Neural cell (in vitro differentiated cells): ENCODE measurements around the gene FGD3. TPM values are rescaled to one million over a fixed set of nuclear protein-coding genes. Genes with fewer than 3 reads are reported as not detected.

Experiments used
- H2AFZ ChIP-seq: fragments of 200-600, 300-800 bp; sonication (generic), shearing (Covaris generic); 2 replicates; pipeline ENCODE4 v1.6.0; 2014; ENCODE audit warnings: low read depth, mild to moderate bottlenecking, antibody characterized with exemption, low read length, moderate library complexity
- H3F3A ChIP-seq: fragments of 200-600 bp; shearing (Covaris generic); 2 replicates; pipeline ENCODE4 v1.6.1; 2016; ENCODE audit warnings: mild to moderate bottlenecking, moderate library complexity, mixed read lengths, antibody characterized with exemption, low read length; ENCODE audit not compliant: insufficient read depth, poor library complexity, severe bottlenecking
- H3K27ac ChIP-seq: fragments of 200-600, 300-800 bp; sonication (generic), shearing (Covaris generic); 2 replicates; pipeline ENCODE4 v1.5.1; 2014; ENCODE audit warnings: mild to moderate bottlenecking, low read length, moderate library complexity
- H3K27me3 ChIP-seq: fragments of 300-800, 200-600 bp; sonication (generic), shearing (Covaris generic); 2 replicates; pipeline ENCODE4 v1.6.0; 2014; ENCODE audit warnings: mild to moderate bottlenecking, low read depth, low read length, moderate library complexity; ENCODE audit not compliant: insufficient read depth
- H3K36me3 ChIP-seq: fragments of 300-800, 200-600 bp; sonication (generic), shearing (Covaris generic); 2 replicates; pipeline ENCODE4 v1.5.1; 2014; ENCODE audit warnings: mild to moderate bottlenecking, antibody characterized with exemption, low read length, moderate library complexity; ENCODE audit not compliant: insufficient read depth
- H3K4me2 ChIP-seq: fragments of 300-800, 200-600 bp; sonication (generic), shearing (Covaris generic); 2 replicates; pipeline ENCODE4 v1.6.0; 2014; ENCODE audit warnings: mild to moderate bottlenecking, low read length
- H3K4me3 ChIP-seq: fragments of 300-800, 200-600 bp; sonication (generic), shearing (Covaris generic); 2 replicates; pipeline ENCODE4 v1.5.1; 2014; ENCODE audit warnings: mild to moderate bottlenecking, low read length, moderate library complexity
- H3K79me2 ChIP-seq: fragments of 200-600 bp; shearing (Covaris generic); replicated peaks from 2 replicates; pipeline ENCODE4 v1.6.0; 2014; ENCODE audit warnings: mild to moderate bottlenecking, low read length, moderate library complexity; ENCODE audit not compliant: insufficient read depth
- H3K9ac ChIP-seq: fragments of 300-800, 200-600 bp; sonication (generic), shearing (Covaris generic); 2 replicates; pipeline ENCODE4 v1.6.1; 2016; ENCODE audit warnings: mild to moderate bottlenecking, low read length, mixed read lengths
- H3K9me2 ChIP-seq: fragments of 200-600 bp; shearing (Covaris generic); 2 replicates; pipeline ENCODE4 v1.6.1; 2016; ENCODE audit warnings: mild to moderate bottlenecking, low read length, mixed read lengths; ENCODE audit not compliant: insufficient read depth
- H3K9me3 ChIP-seq: fragments of 200-600, 300-800 bp; sonication (generic), shearing (Covaris generic); 2 replicates; pipeline ENCODE4 v1.6.1; 2016; ENCODE audit warnings: mild to moderate bottlenecking, mixed run types, low read length, moderate library complexity, mixed read lengths
- H4K20me1 ChIP-seq: fragments of 200-600 bp; shearing (Covaris generic); 2 replicates; pipeline ENCODE4 v1.6.1; 2016; ENCODE audit warnings: mild to moderate bottlenecking, mixed run types; ENCODE audit not compliant: insufficient read depth
- EP300 ChIP-seq: fragments of 450-650 bp; conservative IDR thresholded peaks from 2 replicates; pipeline ENCODE4 v1.6.1; 2014; ENCODE audit warnings: antibody characterized with exemption, mild to moderate bottlenecking, moderate library complexity; ENCODE audit not compliant: poor library complexity, severe bottlenecking
- EZH2 ChIP-seq: fragments of 200-600, 300-800 bp; shearing (Covaris generic), sonication (generic); IDR thresholded peaks from 2 replicates; pipeline ENCODE4 v1.6.1; 2014; ENCODE audit warnings: antibody characterized with exemption, low read length, borderline replicate concordance, mild to moderate bottlenecking; ENCODE audit not compliant: insufficient read depth, poor library complexity, severe bottlenecking
- MXI1 ChIP-seq: fragments of 450-650 bp; conservative IDR thresholded peaks from 2 replicates; pipeline ENCODE4 v1.6.1; 2014; ENCODE audit warnings: antibody characterized with exemption, mild to moderate bottlenecking; ENCODE audit not compliant: poor library complexity, severe bottlenecking
- POLR2AphosphoS5 ChIP-seq: IDR thresholded peaks from 2 replicates; pipeline ENCODE4 v1.6.1; 2012
- RAD21 ChIP-seq: fragments of 450-650 bp; conservative IDR thresholded peaks from 2 replicates; pipeline ENCODE4 v1.6.1; 2014; ENCODE audit warnings: antibody characterized with exemption, mild to moderate bottlenecking, moderate library complexity
- SMC3 ChIP-seq: fragments of 450-650 bp; conservative IDR thresholded peaks from 2 replicates; pipeline ENCODE4 v1.6.1; 2014; ENCODE audit warnings: antibody characterized with exemption, mild to moderate bottlenecking, moderate library complexity; ENCODE audit not compliant: poor library complexity
- TAF1 ChIP-seq: IDR thresholded peaks from 2 replicates; pipeline ENCODE4 v1.6.1; 2012; ENCODE audit warnings: low read depth
- polyA plus RNA-seq: library from polyadenylated mRNA; depleted of rRNA; stranded (reverse); fragments of >200 nt; gene quantifications from 2 replicates; pipeline ENCODE4 v1.2.3, GENCODE V29; 2014
- TF ChIP-seq, protein P1 (sequence below): fragments of 450-650 bp; IDR thresholded peaks from 2 replicates; pipeline ENCODE4 v1.5.1; 2014; ENCODE audit warnings: antibody characterized with exemption, mild to moderate bottlenecking, moderate library complexity; ENCODE audit not compliant: poor library complexity, severe bottlenecking
- TF ChIP-seq, protein P2 (sequence below): IDR thresholded peaks from 2 replicates; pipeline ENCODE4 v1.6.1; 2012; ENCODE audit warnings: borderline replicate concordance

FGD3 gene
- polyA plus RNA-seq, 1 donor from 2014 or later: 8.3 TPM

DNA sequence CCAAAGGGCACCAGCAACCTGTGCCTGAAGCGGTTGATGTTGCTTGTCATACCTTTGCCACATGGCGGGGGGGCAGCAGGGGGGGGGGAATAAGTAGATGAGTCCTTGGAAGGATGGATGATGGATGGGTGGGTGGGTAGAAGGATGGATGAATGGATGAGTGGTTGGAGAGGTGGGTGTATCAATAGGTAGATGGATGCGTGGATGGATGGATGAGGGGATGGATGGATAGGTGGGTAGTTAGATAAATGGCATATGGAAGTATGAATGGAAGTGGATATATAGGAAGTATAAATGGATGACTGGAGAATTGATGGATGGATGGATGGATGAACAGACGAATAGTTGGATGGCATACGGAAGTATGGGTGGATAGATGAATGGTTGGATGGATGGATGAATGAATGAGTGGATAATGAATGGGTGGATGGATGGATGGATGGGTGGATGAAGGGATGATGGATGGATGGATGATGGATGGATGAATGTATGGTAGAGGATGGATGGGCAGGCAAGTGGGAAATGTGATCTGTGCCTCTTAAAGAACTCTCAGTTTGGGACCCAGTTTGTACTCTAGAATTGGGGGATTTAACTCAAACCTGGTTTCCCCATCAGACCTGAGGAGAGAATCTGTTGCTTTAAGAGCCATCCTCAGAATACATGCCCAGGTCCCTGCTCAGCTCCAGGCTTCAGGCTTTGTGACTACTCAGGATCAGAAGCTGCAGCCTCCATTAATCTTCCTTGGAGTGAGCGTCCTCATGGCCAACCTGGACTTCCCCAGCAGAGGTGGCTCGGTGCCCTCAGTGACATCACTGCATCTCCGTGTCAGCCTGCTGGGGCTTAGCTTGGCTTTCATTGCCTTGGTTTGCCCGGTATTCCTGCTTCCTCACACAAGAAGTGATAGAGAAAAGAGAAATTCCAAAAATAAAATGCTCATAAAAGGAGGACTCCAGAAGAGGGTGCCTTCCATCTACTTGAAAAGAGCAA, 83.6 kb downstream of the FGD3 start:
- Histone ChIP-seq H3K9me3 (no peaks in the 10 kb centered on the region), H3K4me3 (no peak overlapping the region), H3K27ac (no peak overlapping the region), H3F3A (no peaks in the 10 kb centered on the region), H2AFZ (no peak overlapping the region), H3K27me3 (no peaks in the 10 kb centered on the region), H4K20me1 (no peaks in the 10 kb centered on the region), H3K9ac (no peak overlapping the region), H3K79me2 (no peaks in the 10 kb centered on the region), H3K9me2 (no peaks in the 10 kb centered on the region), H3K36me3 (no peaks in the 10 kb centered on the region), H3K4me2 (no peak overlapping the region)
- TF ChIP-seq POLR2AphosphoS5: no peak
- TF ChIP-seq, protein P1, sequence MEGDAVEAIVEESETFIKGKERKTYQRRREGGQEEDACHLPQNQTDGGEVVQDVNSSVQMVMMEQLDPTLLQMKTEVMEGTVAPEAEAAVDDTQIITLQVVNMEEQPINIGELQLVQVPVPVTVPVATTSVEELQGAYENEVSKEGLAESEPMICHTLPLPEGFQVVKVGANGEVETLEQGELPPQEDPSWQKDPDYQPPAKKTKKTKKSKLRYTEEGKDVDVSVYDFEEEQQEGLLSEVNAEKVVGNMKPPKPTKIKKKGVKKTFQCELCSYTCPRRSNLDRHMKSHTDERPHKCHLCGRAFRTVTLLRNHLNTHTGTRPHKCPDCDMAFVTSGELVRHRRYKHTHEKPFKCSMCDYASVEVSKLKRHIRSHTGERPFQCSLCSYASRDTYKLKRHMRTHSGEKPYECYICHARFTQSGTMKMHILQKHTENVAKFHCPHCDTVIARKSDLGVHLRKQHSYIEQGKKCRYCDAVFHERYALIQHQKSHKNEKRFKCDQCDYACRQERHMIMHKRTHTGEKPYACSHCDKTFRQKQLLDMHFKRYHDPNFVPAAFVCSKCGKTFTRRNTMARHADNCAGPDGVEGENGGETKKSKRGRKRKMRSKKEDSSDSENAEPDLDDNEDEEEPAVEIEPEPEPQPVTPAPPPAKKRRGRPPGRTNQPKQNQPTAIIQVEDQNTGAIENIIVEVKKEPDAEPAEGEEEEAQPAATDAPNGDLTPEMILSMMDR: no peak
- no peak for TF ChIP-seq EP300
- no peak for TF ChIP-seq EZH2
- TF ChIP-seq RAD21: no peak
- TF ChIP-seq MXI1: no peak
- TF ChIP-seq, protein P2, sequence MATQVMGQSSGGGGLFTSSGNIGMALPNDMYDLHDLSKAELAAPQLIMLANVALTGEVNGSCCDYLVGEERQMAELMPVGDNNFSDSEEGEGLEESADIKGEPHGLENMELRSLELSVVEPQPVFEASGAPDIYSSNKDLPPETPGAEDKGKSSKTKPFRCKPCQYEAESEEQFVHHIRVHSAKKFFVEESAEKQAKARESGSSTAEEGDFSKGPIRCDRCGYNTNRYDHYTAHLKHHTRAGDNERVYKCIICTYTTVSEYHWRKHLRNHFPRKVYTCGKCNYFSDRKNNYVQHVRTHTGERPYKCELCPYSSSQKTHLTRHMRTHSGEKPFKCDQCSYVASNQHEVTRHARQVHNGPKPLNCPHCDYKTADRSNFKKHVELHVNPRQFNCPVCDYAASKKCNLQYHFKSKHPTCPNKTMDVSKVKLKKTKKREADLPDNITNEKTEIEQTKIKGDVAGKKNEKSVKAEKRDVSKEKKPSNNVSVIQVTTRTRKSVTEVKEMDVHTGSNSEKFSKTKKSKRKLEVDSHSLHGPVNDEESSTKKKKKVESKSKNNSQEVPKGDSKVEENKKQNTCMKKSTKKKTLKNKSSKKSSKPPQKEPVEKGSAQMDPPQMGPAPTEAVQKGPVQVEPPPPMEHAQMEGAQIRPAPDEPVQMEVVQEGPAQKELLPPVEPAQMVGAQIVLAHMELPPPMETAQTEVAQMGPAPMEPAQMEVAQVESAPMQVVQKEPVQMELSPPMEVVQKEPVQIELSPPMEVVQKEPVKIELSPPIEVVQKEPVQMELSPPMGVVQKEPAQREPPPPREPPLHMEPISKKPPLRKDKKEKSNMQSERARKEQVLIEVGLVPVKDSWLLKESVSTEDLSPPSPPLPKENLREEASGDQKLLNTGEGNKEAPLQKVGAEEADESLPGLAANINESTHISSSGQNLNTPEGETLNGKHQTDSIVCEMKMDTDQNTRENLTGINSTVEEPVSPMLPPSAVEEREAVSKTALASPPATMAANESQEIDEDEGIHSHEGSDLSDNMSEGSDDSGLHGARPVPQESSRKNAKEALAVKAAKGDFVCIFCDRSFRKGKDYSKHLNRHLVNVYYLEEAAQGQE: no peak
- no peak for TF ChIP-seq TAF1
- TF ChIP-seq SMC3: no peak

DNA sequence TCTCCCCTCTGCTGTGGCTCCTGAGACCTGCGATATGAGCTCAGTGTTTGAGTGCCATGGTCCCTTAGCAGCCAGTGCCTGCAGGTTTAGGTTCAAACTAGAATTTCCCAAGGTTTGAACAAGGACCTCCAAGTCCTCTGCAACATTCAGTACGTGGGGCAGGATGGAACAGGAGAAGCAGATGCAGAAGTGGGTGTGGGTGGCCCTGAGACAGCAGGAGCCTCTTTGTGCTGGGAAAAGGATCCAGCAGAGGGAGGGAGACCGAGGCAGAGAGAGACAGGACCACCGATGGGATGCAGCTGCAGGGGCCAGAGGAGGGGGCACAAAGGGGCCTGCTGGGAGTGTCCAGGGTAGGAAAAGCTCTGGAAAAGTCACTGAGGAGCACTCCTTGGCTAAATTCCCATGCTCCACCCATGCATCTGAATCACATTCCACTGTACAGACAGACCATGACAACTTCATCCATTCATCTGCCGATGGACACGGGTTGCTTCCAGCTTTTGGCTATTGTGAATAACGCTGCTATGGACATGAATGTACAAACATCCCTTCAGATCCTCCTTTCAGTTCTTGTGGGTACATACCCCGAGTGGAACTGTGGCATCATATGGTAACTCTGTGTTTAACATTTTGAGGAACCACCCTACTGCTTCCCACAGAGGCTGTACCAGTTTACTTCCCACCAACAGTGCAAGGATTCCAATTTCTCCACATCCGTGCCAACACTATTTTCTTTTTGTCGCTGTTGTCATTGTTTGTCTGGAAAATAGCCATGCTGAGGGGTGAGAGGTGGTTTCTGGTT, 84.5 kb downstream of the FGD3 start:
- Histone ChIP-seq H3K27ac (no peak overlapping the region), H3K4me2 (no peak overlapping the region), H3K4me3 (no peak overlapping the region), H3K79me2 (no peaks in the 10 kb centered on the region), H3K36me3 (no peaks in the 10 kb centered on the region), H3K9ac (no peak overlapping the region), H3K9me2 (no peaks in the 10 kb centered on the region), H2AFZ (no peak overlapping the region), H3K27me3 (no peaks in the 10 kb centered on the region), H3F3A (no peaks in the 10 kb centered on the region), H3K9me3 (no peaks in the 10 kb centered on the region), H4K20me1 (no peaks in the 10 kb centered on the region)
- TF ChIP-seq EP300: no peak
- TF ChIP-seq POLR2AphosphoS5: no peak
